HuH-7.5 (cell line): ENCODE measurements around the gene RB1.
"Not testable (repeated sequence)": the region's sequence is repeated elsewhere in the genome, so short reads cannot be mapped to it uniquely, and the experiment has no call there.

ENCODE experiments used
- DNase-seq: peaks from one replicate; pipeline ENCODE4 v3.0.0; 2011; ENCODE audit warnings: low spot score

The RB1 gene

GRCh38 chr13:48448959-48449614 is 145.5 kb downstream of the RB1 start:
- DNase-seq = no peak

DNA sequence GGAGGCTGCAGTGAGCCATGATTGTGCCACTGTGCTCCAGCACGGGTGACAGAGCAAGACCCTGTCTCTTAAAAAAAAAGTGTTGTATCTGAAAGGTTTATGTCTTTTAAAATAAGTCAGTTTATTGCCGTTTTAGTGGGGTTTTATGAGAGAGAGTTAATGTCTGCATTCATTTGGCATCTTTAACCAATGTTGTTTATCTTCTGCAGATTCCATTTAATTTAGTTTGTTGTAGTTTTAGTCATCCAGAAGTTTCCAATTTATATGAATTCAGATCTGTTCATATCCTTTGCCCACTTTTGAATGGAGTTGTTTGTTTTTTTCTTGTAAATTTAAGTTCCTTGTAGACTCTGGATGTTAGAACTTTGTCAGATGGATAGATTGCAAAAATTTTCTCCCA is 146.1 kb downstream of the RB1 start:
- no peak for DNase-seq

DNA sequence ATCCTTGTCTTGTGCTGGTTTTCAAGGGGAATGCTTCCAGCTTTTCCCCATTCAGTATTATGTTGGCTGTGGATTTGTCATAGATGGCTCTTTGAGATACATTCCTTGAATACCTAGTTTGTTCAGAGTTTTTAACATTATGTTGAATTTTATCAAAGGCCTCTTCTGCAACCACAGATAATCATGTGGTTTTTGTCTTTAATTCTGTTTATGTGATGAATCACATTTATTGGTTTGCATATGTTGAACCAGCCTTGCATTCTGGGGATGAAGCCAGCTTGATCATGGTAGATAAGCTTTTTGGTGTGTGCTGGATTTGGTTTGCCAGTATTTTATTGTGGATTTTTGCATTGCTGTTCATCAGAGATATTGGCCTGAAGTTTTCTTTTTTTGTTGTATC is 147.6 kb downstream of the RB1 start:
- not testable (repeated sequence) for DNase-seq

DNA sequence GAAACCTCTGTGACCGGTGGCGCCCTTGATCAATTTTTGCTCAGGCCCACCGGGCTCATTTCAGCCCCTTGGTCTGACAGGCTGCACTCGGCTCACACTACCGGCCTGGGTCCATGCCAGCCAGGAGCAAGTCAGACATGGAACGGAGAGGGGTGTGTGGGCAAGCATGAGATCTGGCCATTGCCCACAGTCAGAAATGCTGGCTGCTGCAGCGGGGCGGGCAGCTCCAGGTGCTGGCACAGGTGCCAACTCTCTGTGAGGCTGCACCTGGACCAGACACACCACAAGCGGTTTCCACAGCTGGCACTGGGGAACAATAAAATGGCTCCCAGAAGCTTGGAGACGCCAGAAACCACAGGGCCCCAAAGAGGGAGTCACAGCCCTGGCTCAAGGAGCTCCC is 153.0 kb downstream of the RB1 start:
- DNase-seq = no peak

- no peak for DNase-seq
These were observed 154.2 kb downstream of the RB1 start for GRCh38 chr13:48457578-48458242.

GRCh38 chr13:48475230-48475629 is 171.7 kb downstream of the RB1 start:
- DNase-seq = no peak

DNA sequence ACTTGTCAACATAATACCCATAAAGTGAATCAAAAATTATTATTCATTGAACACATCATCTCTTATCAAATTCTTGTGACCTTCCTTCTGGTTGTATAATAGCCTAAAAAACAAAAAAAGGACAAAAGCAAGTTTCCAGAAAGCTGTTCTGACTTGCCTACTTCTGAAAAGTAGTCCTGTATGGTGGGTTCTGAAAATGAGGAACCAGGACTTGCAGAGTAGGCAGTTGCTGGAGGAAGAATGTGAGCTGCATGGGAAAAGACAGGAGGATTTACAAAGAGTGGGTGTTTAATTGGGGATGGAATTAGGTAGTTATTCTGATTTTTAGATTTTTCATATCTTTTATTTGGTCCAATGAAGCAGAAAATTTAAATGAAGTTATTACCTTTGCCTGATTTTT is 172.7 kb downstream of the RB1 start:
- DNase-seq = no peak

GRCh38 chr13:48476686-48477085 is 173.1 kb downstream of the RB1 start:
- no peak for DNase-seq

GRCh38 chr13:48477191-48477855 is 173.8 kb downstream of the RB1 start:
- no peak for DNase-seq

DNA sequence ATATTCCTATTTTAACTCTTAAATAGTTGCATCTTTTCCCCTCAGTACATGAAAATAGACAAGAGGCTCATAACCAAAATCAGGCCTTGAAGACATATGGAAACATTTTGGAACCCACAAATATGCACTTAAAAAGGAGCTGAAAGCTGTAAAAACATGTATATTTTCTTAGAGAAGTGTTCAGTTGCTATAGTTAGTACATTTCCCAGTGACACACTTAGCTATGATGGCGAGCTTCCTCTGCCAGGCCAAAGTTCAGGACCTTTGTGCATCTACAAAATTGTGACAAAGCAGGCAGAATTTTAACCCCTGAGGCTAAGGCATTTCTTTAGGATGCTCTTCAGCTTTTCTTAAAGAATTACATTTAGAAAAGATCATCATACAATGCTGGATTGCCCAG is 174.8 kb downstream of the RB1 start:
- DNase-seq = no peak

GRCh38 chr13:48483575-48483974 is 180.0 kb downstream of the RB1 start:
- DNase-seq = no peak

GRCh38 chr13:48485432-48485831 is 181.9 kb downstream of the RB1 start:
- DNase-seq = no peak

DNA sequence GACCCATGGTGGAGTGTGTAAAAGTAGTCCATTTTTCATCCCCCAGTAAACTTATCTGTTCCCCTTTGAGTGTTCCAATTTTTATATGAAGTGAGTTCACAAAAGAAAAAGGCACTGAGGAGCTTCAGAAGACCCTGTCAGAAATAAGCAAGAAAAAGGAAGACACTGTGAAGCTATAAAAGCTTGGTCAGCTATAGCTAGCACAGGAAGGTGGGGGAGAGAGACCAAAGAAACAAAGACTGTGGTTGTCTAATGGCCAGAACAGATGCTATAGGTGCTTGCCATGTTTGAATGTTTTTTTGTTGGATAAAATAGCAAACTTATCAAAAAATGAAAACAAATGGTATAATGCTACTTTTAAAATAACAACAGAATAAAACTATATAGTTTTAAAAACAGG is 182.8 kb downstream of the RB1 start:
- no peak for DNase-seq

- no peak for DNase-seq
These were observed 183.3 kb downstream of the RB1 start for GRCh38 chr13:48486836-48487235.

GRCh38 chr13:48487968-48488367 is 184.4 kb downstream of the RB1 start:
- no peak for DNase-seq

DNA sequence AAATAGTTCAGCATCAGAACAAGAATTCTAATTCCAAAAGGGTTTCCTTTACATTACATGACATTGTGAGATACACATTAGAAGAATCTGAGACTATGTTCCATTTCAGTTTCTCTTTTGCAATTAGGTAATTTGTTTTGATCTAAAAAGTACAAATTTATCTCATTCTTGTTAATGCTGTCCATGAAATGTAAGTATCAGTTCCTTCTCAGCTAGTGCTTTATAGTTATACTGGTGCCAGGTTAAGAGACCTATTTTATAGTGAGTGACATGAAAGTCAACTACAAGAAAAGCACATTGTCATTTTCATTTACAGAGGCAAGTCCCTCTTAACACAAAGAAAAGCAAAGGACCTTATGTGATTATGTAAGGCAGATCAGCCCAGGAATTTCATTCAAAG is 185.4 kb downstream of the RB1 start:
- no peak for DNase-seq

- DNase-seq = no peak
These were observed 186.1 kb downstream of the RB1 start for GRCh38 chr13:48489666-48490065.

DNA sequence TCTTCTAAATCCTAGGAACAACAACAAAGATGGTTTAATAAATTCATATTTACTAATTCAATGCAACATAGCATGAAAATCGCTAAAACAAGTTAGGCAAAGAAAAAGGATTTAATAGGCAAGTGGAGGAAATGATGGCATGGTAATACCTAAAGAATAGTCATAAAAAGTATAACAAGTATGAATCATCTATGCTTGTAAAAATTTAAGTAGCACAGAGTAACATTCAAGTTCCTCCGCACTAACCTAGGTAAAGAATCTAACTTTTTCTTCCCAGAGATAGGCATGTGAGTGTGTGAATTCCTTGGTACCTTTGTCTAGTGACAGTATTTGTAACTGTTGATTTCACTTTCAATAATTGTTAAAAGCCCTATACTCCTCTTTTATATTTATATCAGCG is 186.7 kb downstream of the RB1 start:
- no peak for DNase-seq

DNA sequence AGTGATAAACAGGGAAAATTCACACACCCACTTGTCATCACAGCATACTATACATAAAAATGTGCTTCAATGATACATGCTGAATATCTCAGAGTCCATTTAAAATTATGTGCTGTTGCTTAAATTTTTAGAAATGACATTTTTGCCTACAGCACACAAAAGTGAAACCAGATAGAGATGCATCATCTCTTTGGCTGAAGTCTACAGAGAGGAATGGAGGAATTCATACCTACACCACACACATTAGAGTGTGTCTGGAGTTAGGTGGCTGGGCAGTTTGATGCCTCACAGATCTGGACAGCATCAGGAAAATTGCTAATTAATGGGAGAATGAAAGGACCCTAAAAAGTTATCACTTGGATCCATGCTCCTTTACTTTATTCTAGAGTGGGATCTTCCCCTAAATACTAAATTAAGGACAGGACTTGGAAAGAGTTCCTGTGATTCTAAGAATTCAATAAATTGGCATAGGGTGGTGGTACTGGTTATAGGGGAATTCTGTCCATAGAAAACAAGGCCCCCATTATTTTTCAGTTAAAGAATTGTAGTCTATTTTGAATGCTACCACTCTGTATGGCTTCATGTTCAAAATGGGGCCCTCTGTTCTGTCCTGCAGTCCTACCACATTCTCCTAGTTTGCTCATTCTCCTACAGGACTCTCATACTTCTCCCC is 188.0 kb downstream of the RB1 start:
- DNase-seq = no peak

- DNase-seq = no peak
These were observed 188.5 kb downstream of the RB1 start for GRCh38 chr13:48492096-48492440.

DNA sequence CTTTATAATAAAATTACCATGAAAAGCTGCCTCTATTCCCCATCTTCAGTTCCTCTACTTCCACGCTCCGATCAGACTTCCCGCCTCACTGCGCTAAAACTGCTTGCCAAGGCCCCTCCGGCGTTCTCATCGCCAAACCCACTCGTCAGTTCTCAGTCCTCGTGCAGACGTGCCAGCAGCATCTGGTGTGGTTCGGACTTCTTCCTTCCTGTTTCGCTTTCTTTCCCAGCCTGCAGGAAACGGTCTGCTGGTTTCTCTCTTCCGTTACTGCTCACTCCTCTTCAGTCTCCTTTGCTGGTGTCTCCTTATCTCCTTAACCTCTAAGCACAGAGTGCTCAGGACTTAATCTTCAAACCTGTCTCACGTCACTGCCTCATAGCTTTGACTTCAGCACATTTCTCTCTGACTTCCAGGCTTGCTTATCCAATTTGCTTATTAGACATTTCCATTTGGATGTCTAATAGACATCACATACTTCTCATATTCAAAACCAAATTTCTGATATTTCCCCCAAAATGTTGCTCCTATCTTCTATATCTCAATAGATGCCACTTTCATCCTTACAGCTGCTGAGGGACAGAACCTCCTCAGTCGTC is 189.0 kb downstream of the RB1 start:
- no peak for DNase-seq

DNA sequence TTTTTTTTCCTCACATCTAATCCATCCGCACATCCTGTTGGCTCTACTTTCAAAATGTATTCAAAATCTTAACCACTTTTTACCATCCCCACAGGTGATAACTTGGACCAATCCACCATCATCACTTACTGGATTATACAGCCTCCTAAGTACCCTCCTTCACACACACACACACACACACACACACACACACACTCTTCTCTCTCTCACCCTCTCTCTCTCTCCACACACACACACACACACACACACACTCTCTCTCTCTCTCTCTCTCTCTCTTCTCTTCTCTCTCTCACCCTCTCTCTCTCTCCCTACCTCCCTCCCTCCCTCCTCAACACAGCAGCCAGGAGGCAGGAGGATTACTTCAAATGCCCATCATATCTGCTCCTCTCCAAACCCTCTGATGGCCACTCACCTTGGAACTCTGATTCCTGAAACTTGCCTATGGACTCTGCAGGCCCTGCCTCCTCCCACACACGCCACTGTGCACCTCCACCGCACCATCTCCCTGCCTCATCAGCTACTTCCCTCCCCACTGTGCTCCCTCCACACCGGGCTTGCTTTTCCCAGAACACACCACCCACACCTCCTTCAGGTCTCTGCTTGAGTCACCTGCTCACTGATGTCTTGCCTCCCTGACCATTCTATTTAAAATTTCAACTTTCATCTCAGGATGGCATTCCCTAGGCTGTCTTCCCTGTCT is 189.7 kb downstream of the RB1 start:
- no peak for DNase-seq
